ENCODE measurements around the gene ZFAND3.
"Not testable (repeated sequence)": the region's sequence is repeated elsewhere in the genome, so short reads cannot be mapped to it uniquely, and the experiment has no call there.

Gene ZFAND3

GRCh38 chr6:37952027-37952426 is 132.5 kb downstream of the ZFAND3 start:
- H3K4me2 ChIP-seq = peak overlapping the region in 2 of 11 experiments; percentile 56 to 73; a peak in 4 of 22 replicates
- H3K4me1 ChIP-seq = peaks cover 0 to 66% (median 0%) of the 10 kb centered on the region in 10 experiments; a peak in 6 of 20 replicates
- peaks cover 9 to 33% (median 22%) of the 10 kb centered on the region in 11 experiments; a peak in 20 of 22 replicates for H3K36me3 ChIP-seq
- H3K27me3 ChIP-seq = no peaks in the 10 kb centered on the region
- H3K9ac ChIP-seq = no peak overlapping the region
- TF ChIP-seq Cebpa-rat (IDR thresholded peaks at IDR 0.05) = no peak
- no peak overlapping the region for H3K4me3 ChIP-seq
- no peak overlapping the region for H3K27ac ChIP-seq
- H3K9me3 ChIP-seq (replicated peaks in 1 of 11) = peaks cover 12 to 60% (median 39%) of the 10 kb centered on the region in 11 experiments; a peak in 20 of 22 replicates
- H4K20me1 ChIP-seq = peaks cover 38 to 100% (median 84%) of the 10 kb centered on the region in 11 experiments; a peak in 19 of 22 replicates

GRCh38 chr6:37954791-37955190 is 135.3 kb downstream of the ZFAND3 start:
- peaks cover 0 to 60% (median 0%) of the 10 kb centered on the region in 10 experiments; a peak in 7 of 20 replicates for H3K4me1 ChIP-seq
- H3K27ac ChIP-seq = no peak overlapping the region
- H3K4me3 ChIP-seq = no peak overlapping the region
- H3K27me3 ChIP-seq = no peaks in the 10 kb centered on the region
- no peak for TF ChIP-seq Cebpa-rat (IDR thresholded peaks at IDR 0.05)
- peaks cover 0 to 37% (median 23%) of the 10 kb centered on the region in 11 experiments; a peak in 18 of 22 replicates for H3K9me3 ChIP-seq (replicated peaks in 1 of 11)
- H3K4me2 ChIP-seq = no peak overlapping the region
- H3K36me3 ChIP-seq = peaks cover 0 to 19% (median 10%) of the 10 kb centered on the region in 11 experiments; a peak in 16 of 22 replicates
- no peak overlapping the region for H3K9ac ChIP-seq
- H4K20me1 ChIP-seq = peaks cover 32 to 100% (median 81%) of the 10 kb centered on the region in 11 experiments; a peak in 19 of 22 replicates

- no peak overlapping the region for H3K27ac ChIP-seq
- no peaks in the 10 kb centered on the region for H3K27me3 ChIP-seq
- TF ChIP-seq Cebpa-rat (IDR thresholded peaks at IDR 0.05) = no peak
- peaks cover 24 to 100% (median 68%) of the 10 kb centered on the region in 11 experiments; a peak in 19 of 22 replicates for H4K20me1 ChIP-seq
- H3K4me3 ChIP-seq = no peak overlapping the region
- H3K9ac ChIP-seq = no peak overlapping the region
- H3K9me3 ChIP-seq (replicated peaks in 1 of 11) = peaks cover 11 to 42% (median 31%) of the 10 kb centered on the region in 11 experiments
- peaks cover 13 to 33% (median 21%) of the 10 kb centered on the region in 11 experiments for H3K36me3 ChIP-seq
- H3K4me1 ChIP-seq = peaks cover 0 to 51% (median 0%) of the 10 kb centered on the region in 10 experiments; a peak in 7 of 20 replicates
- peak overlapping the region in 2 of 11 experiments; percentile 26 to 47; a peak in 4 of 22 replicates for H3K4me2 ChIP-seq
Observed at GRCh38 chr6:37956711-37957275, 137.3 kb downstream of the ZFAND3 start.

- peaks cover 0 to 32% (median 0%) of the 10 kb centered on the region in 10 experiments; a peak in 7 of 20 replicates for H3K4me1 ChIP-seq
- H3K4me2 ChIP-seq = no peak overlapping the region
- no peak overlapping the region for H3K27ac ChIP-seq
- peaks cover 26 to 46% (median 38%) of the 10 kb centered on the region in 11 experiments for H3K36me3 ChIP-seq
- no peak for TF ChIP-seq Cebpa-rat (IDR thresholded peaks at IDR 0.05)
- no peak overlapping the region for H3K9ac ChIP-seq
- H3K27me3 ChIP-seq = no peaks in the 10 kb centered on the region
- H3K4me3 ChIP-seq = no peak overlapping the region
- peaks cover 15 to 100% (median 57%) of the 10 kb centered on the region in 11 experiments; a peak in 20 of 22 replicates for H4K20me1 ChIP-seq
- H3K9me3 ChIP-seq (replicated peaks in 1 of 11) = peaks cover 21 to 40% (median 31%) of the 10 kb centered on the region in 11 experiments
Observed at GRCh38 chr6:37959061-37959460, 139.5 kb downstream of the ZFAND3 start.

GRCh38 chr6:37960139-37960935 is 140.8 kb downstream of the ZFAND3 start:
- TF ChIP-seq Cebpa-rat (IDR thresholded peaks at IDR 0.05) = no peak

GRCh38 chr6:37962481-37963080 is 143.1 kb downstream of the ZFAND3 start:
- not testable (repeated sequence) for H3K4me3 ChIP-seq, H3K27me3 ChIP-seq, H3K27ac ChIP-seq, H3K9ac ChIP-seq, H3K4me2 ChIP-seq
- Histone ChIP-seq H3K4me1 (peaks cover 0 to 25% (median 0%) of the 10 kb centered on the region in 10 experiments; a peak in 6 of 20 replicates), H3K9me3 (replicated peaks in 1 of 11) (peaks cover 21 to 59% (median 48%) of the 10 kb centered on the region in 11 experiments), H4K20me1 (peaks cover 0 to 100% (median 44%) of the 10 kb centered on the region in 11 experiments; a peak in 17 of 22 replicates), H3K36me3 (peaks cover 43 to 78% (median 61%) of the 10 kb centered on the region in 11 experiments)

More at GRCh38 chr6:37960139-37960935, 140.8 kb downstream of the ZFAND3 start:
- Histone ChIP-seq H3K36me3 (peaks cover 33 to 56% (median 48%) of the 10 kb centered on the region in 11 experiments), H3K4me1 (peaks cover 0 to 22% (median 0%) of the 10 kb centered on the region in 10 experiments; a peak in 7 of 20 replicates), H3K4me3 (no peak overlapping the region), H3K27me3 (no peaks in the 10 kb centered on the region), H3K9ac (no peak overlapping the region), H3K4me2 (no peak overlapping the region), H3K9me3 (replicated peaks in 1 of 11) (peaks cover 21 to 39% (median 31%) of the 10 kb centered on the region in 11 experiments), H3K27ac (no peak overlapping the region), H4K20me1 (peaks cover 8 to 100% (median 58%) of the 10 kb centered on the region in 11 experiments; a peak in 20 of 22 replicates)

GRCh38 chr6:37965964-37966676 is 146.6 kb downstream of the ZFAND3 start:
- no peak overlapping the region for H3K4me3 ChIP-seq
- H3K36me3 ChIP-seq = peaks cover 37 to 95% (median 64%) of the 10 kb centered on the region in 11 experiments
- H3K4me2 ChIP-seq = peak overlapping the region in 2 of 11 experiments; percentile 15 to 32; a peak in 2 of 22 replicates
- H3K4me1 ChIP-seq = peaks cover 0 to 41% (median 1%) of the 10 kb centered on the region in 10 experiments; a peak in 10 of 20 replicates
- peaks cover 0 to 99% (median 31%) of the 10 kb centered on the region in 11 experiments; a peak in 15 of 22 replicates for H4K20me1 ChIP-seq
- no peak overlapping the region for H3K27ac ChIP-seq
- H3K27me3 ChIP-seq = no peaks in the 10 kb centered on the region
- H3K9me3 ChIP-seq (replicated peaks in 1 of 11) = peaks cover 16 to 77% (median 68%) of the 10 kb centered on the region in 11 experiments
- no peak for TF ChIP-seq Cebpa-rat (IDR thresholded peaks at IDR 0.05)
- H3K9ac ChIP-seq = no peak overlapping the region

- peaks cover 9 to 70% (median 61%) of the 10 kb centered on the region in 11 experiments for H3K9me3 ChIP-seq (replicated peaks in 1 of 11)
- peak overlapping the region in 2 of 11 experiments; percentile 8 to 45; a peak in 2 of 22 replicates for H3K4me2 ChIP-seq
- H3K4me1 ChIP-seq = peaks cover 6 to 48% (median 8%) of the 10 kb centered on the region in 10 experiments; a peak in 17 of 20 replicates
- TF ChIP-seq Cebpa-rat (IDR thresholded peaks at IDR 0.05) = no peak
- peaks cover 30 to 88% (median 57%) of the 10 kb centered on the region in 11 experiments for H3K36me3 ChIP-seq
- H3K9ac ChIP-seq = no peak overlapping the region
- H3K27ac ChIP-seq = no peak overlapping the region
- no peaks in the 10 kb centered on the region for H3K27me3 ChIP-seq
- H4K20me1 ChIP-seq = peaks cover 3 to 99% (median 38%) of the 10 kb centered on the region in 11 experiments; a peak in 16 of 22 replicates
- H3K4me3 ChIP-seq = no peak overlapping the region
Observed at GRCh38 chr6:37966801-37967200, 147.3 kb downstream of the ZFAND3 start.
